ENCODE measurements around the gene SLC12A3. TPM values are rescaled to one million over a fixed set of nuclear protein-coding genes. Genes with fewer than 3 reads are reported as not detected.

SLC12A3 gene
- total and polyA plus RNA-seq, 2 of the 8 experiments (the other 6 are each of a cell fraction or from before 2014, with no cell fraction given), result not detected

DNA sequence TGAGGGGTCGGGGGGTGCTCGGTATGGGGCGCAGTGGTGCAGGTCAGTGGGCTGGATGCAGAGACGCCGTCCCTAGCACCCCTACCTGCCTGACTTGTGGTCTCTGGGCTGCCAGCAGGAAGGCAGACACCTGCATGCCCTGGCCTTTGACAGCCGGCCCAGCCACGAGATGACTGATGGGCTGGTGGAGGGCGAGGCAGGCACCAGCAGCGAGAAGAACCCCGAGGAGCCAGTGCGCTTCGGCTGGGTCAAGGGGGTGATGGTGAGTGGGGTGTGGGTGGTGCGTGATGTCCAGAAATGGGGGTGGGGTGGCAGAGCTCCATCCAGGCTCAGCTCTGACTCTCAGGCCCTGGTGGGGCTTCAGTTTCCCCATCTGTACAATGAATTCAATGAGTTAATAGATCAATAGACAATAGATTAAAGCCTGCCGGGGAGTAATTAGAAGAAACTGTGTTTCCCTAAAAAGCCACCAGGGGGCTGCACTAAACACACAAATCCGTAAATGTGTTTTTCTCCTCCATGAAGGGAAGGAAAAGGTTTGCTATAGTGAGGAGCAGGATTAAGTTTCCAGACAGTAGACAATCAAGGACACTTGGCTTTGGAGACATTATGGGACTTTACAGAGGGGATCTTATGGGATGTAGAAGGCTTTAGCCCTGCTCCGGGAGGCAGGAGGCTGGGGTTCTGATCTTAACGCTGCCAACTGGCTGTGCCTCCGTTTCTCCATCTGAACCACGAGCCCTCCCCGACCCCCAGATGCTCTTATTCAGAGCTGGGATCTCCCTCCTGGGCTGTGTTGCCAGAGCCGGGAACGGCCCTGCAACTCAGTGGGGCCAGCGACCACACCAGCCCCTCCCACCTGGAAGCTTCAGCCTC lies 2.2 kb downstream of the SLC12A3 start (continued):
- TF ChIP-seq BACH1 (IDR thresholded peaks at IDR 0.05; ENCODE audit: low read length), result no peak

Data from H1 (cell line).